NCI-H2081 (cell line): Measurements from ENCODE around the gene CYFIP2.
"Not testable (repeated sequence)": the region's sequence is repeated elsewhere in the genome, so short reads cannot be mapped to it uniquely, and the experiment has no call there.

Experiments
- DNase-seq, 2 experiments: peaks; one replicate each; lab custom pipeline; 2025; lab: John Stamatoyannopoulos, UW

CYFIP2 gene

GRCh38 chr5:157265714-157266285, at the start of gene CYFIP2:
TSS of gene CYFIP2 (plus strand) at chr5:157266123. CDS start at chr5:157285362, 19,239 bp downstream.
- peak; percentile 67 to 76 for DNase-seq

- DNase-seq, result no peak
Observed at GRCh38 chr5:157216391-157217142, 49.4 kb upstream of the CYFIP2 start.

DNA sequence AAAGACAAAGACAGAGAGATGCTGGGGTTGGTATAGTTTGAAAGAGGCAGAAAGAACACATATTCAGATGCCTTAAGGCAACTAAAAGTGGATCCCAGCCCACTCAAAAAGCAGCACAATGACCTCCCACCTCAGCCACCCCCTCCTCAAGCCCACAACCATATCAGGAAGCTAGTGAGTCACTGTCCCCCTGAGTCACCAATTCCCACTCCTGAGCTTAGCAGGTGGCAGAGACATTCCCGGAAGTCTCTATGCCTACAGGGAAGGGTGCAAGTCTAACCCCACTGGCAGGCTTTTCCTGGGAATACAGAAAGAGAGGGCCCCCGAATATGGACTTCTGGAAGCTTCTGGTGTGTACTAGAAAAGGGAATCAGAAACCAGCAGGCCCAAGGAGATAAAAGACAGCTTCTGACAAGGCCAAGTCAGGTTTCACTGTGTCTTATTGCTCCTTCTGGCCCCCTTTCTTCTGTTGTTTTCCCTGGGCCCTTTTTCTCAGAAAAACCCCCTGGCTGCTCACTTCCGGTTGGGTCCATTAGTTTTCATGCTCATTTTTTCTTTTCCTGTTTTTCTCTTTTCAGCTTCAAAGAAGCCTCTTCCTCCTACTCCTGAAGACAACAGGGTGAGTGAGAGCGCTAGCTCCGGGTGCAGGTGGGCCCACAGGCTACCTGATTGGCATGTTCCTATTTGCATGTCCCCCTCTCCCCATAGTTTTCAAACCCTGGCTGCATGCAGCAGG, 48.5 kb upstream of the CYFIP2 start:
- DNase-seq, result no peak

DNA sequence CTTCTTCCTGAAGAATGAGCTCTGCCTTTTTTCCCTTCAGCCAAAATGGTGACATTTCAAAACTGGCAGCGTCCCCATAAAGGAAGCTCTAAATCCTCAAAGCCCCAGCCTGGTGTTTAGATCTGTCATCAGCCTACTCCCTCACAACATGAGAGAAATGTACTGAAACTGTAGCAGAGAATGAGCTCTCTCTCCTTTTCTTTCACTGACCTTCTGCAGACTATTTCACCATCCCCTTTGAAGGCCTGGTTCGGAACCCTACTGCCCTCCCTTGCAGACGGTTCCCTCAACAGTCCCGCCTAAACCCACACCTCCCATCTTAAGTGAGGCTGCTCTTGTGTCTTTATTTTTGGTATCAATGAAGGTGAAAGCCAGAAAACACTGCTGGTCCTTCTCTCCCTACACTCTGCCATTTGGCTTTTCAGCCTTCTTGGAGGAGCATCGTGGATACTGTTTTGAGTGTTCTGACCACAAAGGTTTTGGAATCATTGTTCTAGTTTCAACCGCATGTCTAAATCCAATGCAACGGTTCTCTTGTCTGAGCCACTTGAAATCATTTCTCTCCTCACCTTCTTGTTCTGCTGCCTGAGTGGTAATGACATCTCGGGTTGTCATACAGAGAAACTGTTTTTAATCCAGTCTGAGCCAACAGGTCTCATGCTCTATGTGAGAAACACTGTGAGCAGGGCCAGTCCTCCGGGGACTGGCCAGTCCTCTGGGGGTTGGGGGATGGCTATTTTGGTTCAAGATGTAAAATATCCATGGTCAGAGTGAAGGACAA, 46.2 kb upstream of the CYFIP2 start:
- DNase-seq, result no peak

DNA sequence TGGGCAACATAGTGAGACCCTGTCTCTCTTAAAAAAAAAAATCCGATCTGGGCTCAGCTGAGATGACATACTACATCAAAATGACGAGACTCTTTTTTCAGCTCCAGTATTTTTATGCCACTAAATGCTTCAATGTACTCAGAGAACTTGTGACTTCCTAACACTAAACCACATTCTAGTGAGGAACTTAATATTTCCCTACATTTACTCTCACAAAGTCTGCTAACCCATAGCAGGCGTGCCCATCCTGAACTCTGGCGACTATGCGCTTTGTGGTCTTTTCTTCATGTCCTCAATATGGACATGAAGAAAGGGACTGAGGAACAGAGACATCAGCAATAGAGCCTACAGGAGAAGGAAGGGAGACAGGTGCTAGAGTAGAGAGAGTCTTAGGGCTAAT, 44.0 kb upstream of the CYFIP2 start:
- DNase-seq, result no peak

GRCh38 chr5:157222506-157223230, 43.3 kb upstream of the CYFIP2 start:
- no peak for DNase-seq

GRCh38 chr5:157225469-157226422, 40.2 kb upstream of the CYFIP2 start:
- DNase-seq, result no peak

- DNase-seq, result no peak
Observed at GRCh38 chr5:157230610-157231009, 35.3 kb upstream of the CYFIP2 start.

GRCh38 chr5:157232706-157233105, 33.2 kb upstream of the CYFIP2 start:
- no peak for DNase-seq

- DNase-seq, result no peak
Observed at GRCh38 chr5:157233515-157233914, 32.4 kb upstream of the CYFIP2 start.

DNA sequence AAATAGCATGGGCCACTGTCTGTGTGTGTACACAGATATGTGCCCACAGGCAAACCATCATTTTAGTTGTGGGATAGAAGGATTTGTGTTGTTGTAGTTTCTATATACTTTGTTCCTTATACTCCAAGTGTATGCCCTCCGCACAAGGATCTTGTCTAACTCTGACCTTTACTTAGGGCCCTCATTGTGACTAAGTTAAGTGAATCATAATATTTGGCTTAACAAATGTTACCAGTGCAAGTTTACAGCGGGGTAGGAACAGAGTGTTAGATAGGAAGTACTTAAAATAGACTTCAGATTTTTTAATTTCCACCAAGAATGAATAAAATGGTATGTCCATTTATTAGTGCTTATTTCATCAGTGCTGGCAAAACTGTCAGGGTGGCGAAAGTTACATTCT, 29.5 kb upstream of the CYFIP2 start:
- no peak for DNase-seq

GRCh38 chr5:157241483-157241882, 24.4 kb upstream of the CYFIP2 start:
- no peak for DNase-seq

- not testable (repeated sequence) for DNase-seq
Observed at GRCh38 chr5:157244704-157245103, 21.2 kb upstream of the CYFIP2 start.

DNA sequence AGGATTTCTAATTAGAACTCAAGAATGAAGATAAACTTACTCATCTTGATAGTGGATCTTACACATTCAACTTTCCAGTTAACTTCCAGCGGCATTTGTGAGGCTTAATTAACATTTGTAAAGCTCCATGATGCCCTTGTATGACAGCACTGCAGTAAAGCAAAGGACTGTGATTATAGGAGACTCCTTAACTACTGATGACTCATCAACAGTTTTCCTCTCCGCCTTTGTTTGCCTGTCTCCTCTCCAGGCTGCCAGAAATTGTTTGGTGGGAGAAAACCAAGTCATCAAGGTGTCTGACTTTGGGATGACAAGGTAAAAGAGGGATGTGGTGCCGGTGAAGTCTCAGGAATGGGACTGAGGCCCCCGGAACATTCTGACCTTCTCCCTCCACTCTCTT, 20.4 kb upstream of the CYFIP2 start:
- DNase-seq, result peak in 1 of 2 experiments; percentile 4

GRCh38 chr5:157245886-157246285, 20.0 kb upstream of the CYFIP2 start:
- DNase-seq, result no peak

DNA sequence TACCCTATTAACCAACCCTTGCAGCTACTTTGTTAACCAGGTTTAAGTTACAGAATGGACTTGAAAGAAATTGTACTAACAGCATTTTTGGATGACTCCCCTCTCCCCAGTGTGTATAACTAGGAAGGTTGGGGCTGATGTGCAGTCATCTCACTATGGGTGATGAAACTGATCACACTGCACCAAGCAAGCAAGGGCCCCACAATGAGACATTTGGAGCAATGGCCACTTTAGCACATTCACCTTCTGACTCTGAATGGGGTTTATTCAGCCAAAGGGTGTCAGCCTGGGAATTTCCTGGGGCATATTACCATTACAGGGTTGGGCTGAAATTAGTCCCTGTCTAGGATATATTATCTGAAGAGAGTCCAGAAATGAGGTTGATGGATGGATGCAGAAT, 18.7 kb upstream of the CYFIP2 start:
- DNase-seq, result no peak

GRCh38 chr5:157248821-157249470, 17.0 kb upstream of the CYFIP2 start:
- no peak for DNase-seq

GRCh38 chr5:157252711-157253465, 13.0 kb upstream of the CYFIP2 start:
- DNase-seq, result no peak

DNA sequence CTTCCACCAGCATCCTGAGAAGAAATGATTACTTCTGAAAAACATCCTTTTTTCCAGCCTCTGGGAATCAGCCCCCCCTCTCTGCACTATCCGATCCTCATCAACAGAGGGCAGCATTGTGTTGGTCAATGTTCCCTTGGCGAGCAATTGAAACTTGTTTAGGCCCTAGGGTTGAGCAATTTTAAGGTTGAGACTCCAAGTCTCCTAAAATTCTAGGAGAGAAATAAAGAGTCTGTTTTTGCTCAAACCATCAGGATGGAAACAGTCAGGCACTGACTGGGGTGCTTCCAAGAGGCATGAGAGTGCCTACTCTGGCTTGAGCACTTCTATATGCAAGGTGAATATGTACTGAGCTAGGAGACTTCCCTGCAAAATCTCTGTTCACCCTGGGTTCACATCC, 12.4 kb upstream of the CYFIP2 start:
- peak; percentile 3 to 53 for DNase-seq
